HG03575 (cell line): ENCODE data around the gene UBE2I.
"Not testable (repeated sequence)": the region's sequence is repeated elsewhere in the genome, so short reads cannot be mapped to it uniquely, and the experiment has no call there.

Experiments used
- ATAC-seq: cut with Tn5 transposase; IDR thresholded peaks from one replicate; pipeline ENCODE4 v1.9.1; 2021; ENCODE audit not compliant: unreplicated experiment, insufficient number of reproducible peaks, low FRiP score; ENCODE audit errors: extremely low read depth

Gene UBE2I

DNA sequence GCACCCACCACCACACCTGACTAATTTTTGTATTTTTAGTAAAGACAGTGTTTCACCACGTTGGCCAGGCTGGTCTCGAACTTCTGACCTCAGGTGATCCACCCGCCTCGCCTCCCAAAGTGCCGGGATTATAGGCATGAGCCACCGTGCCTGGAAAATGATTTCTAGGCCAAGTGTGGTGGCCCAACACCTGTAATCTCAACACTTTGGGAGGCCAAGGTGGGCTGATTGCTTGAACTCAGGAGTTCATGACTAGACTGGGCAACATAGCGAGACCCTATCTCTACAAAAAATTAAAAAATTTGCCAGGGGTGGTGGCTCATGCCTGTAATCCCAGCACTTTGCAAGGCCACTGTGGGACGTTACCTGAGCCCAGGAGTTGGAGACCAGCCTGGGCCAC, 13.0 kb downstream of the UBE2I start:
- ATAC-seq, result no peak

DNA sequence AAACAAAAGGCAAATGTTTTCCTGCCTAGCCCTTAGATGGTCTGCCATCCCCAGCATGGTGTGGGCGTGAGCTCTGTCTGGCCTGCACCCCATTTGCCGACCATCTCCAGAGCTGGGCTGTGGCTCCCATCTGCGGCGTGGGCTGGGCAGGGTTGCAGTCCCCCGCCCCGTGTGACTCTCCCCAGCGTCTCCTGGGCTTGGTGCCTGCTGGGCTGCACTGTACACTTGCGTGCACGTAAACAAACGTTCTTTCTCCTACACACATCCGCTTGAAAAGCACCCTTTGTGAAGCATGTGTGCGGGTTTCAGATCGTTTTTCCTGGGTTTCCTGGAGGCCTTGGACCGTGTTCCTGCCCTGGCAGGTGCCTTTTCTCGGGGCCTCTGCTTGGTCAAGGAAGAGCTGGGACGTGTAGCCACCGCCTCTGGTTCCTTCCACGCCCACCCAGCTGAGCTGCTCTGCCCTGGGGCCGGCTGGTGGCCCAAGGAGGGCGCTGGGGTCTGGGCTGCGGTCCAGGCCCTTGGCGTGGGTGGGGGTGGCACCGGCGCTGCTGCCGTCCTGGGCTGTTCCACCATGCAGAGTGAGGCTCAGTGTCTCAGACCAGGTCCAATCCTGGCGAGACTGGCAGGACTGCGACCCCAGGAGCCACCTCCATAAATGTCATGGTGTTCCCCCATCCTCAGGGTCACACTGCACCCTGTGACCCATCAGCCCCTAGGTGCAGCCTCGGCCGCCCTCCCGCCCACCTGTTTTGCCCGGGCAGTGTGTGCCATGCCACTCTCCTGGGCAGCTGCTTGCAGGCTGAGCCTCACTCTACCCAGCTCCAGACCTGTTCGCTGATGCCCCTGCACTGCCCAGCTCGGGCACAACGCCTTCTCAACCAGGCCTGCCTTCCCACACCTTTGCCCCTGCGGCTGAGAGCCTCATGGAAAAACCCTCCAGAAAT, 14.1 kb downstream of the UBE2I start:
- ATAC-seq, result no peak

DNA sequence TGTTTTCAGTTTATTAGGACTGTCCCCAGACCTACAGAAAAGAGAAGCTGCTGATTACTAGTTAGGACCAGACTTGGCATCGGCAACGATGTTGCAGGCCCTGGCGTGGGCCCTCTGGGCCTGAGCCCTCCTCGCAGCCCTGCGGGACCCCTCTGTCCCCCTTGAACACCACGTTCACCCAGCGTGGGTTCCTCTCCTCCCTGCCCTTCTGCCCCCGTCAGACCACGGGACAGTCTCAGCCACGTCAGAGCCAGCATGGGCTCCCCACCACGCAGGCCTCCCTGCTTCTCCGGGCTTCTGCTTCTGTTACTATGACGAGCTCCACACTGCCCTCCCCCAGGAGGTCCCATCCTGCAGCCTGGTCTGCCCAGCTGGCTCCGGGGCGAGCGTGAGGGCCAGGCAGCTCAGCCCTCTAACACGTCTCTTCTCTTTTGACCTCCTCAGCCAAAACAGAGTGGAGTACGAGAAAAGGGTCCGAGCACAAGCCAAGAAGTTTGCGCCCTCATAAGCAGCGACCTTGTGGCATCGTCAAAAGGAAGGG, 14.9 kb downstream of the UBE2I start:
- ATAC-seq, result no peak

DNA sequence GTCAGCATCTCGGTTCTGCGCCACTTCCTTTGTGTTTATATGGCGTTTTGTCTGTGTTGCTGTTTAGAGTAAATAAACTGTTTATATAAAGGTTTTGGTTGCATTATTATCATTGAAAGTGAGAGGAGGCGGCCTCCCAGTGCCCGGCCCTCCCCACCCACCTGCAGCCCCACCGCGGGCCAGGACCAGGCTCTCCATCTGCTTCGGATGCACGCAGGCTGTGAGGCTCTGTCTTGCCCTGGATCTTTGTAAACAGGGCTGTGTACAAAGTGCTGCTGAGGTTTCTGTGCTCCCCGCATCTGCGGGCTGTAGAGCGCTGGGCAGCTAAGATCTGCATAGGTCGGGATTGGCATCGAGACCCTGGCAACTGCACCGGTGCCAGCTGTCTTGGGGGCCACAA, 15.8 kb downstream of the UBE2I start:
- ATAC-seq, result no peak

DNA sequence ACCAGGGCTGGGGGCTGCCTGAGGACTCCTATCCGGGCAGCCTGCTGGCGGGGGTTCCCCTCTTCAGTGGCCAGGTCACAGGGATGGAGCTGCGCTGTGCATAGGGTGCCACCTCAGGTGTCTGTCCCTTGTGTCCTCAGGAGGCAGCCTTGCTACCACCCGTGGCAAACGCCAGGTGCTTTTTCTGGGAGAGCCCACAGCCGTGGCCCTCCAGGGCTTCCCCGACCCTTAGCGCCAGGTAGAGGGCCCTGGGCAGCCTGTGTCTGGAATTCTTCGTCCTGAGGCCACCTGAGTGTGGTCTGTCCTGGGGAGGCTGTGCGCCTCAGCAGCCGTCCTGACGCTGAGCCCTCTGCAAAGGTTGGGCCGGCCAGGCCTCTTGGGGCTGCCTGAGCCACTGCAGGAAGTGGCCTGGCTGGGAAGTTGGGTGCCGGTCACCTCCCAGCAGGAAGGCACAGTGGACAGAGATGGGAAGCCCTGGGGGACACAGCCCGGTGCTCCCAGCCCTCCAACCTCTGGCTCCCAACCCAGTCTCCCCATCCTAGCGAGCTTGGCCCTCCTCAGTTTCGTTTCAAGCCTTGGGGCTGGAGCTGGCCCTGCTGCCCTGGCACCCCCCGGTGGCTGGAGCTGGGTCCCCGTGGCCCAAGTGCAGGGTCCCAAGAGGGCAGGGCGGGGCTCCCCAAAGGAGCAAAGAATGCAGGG, 16.4 kb downstream of the UBE2I start:
- ATAC-seq, result no peak

DNA sequence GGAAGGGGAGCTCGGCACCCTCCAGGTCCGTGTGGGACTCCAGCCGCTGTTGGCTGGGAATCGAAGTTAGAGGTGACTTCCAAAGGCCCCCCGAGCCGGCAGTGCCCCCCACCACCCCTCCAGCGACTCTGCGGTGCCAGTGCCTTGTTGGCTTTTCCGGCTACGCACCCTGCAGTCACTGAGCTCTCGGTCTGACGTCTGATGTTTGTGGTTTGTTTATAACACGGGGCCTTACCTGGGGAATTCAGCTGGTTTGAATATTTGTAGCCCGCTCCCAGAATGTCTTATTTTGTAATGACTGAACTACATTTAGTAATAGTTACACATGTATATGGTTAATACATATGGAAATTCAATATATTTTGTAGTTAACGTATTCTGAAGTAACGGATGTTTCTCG, 17.0 kb downstream of the UBE2I start:
- ATAC-seq, result no peak

DNA sequence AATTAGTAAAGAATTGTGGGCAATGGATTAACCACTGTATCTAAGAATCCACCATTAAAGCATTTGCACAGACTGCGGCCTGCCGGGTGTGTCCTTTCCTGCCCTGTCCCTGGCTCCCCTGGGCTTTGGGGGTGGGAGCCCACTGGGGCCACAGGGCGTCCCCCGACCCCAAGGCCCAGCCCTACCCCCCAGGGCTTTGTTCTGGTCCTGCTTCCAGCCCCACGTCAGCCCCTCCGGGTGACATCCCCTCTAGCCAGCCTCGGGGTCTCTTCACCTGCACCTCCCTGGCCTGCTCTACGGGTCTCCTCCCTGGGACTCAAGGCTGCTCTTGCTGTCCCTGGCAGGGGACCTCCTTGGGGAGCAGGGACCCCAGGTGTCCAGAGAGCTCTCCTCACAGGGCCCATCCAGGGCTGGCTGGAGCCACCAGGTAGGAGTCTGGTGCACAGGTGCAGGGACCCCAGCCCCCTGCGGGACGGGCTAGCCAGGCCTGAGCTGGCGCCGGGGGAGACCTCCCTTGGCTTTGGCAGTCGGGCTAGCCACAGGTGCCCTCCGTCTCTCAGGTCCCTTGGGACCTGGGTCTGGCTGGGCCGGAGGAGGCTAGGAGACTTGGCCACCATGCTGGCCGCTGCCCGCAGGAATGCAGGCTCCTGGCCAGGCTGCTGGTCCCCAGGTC, 17.6 kb downstream of the UBE2I start:
- no peak for ATAC-seq

DNA sequence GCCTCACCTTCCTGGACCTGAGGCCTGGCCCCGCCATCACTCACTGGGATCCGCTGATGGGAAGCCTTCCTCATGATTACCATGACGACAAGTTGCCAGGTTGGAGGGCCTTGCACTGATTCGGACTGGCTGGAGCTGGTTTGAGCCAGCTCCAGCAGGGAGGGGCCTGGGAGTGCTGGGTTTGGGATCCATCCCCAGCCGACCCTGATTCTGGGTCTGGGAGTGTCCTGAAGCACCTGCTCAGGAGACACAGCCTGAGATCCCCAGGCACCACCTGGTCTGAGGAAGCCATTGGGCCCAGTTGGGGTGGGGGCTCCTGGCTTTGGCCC, 18.1 kb downstream of the UBE2I start:
- ATAC-seq, result no peak

DNA sequence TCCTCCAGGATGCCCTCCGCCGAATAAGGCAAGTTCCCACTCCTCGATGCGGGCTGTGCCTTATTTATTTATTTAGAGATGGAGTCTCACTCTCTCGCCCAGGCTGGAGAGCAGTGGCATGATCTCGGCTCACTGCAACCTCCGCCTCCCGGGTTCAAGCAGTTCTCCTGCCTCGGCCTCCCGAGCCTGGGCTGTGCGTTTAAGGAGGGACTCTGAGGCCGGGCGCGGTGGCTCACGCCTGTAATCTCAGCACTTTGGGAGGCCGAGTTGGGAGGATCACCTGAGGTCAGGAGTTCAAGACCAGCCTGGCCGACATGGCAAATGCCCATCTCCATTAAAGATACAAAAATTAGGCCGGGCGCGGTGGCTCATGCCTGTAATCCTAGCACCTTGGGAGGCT, 18.7 kb downstream of the UBE2I start:
- ATAC-seq, result not testable (repeated sequence)

DNA sequence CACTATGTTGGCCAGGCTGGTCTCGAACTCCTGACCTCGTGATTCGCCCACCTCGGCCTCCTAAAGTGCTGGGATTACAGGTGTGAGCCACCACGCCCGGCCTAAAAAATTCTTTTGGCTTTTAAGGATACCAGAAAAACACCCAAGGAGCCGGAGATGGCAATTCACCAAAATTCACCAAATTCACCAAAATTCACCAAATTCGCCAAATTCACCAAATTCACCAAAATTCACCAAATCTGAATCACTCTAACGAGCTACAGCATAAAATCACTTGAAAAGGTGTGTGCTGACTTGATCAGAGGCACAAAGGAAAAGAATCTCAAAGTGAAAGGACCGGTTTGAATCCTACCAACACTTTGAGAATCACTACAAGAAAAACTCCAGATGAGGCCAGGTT, 19.5 kb downstream of the UBE2I start:
- ATAC-seq, result not testable (repeated sequence)

DNA sequence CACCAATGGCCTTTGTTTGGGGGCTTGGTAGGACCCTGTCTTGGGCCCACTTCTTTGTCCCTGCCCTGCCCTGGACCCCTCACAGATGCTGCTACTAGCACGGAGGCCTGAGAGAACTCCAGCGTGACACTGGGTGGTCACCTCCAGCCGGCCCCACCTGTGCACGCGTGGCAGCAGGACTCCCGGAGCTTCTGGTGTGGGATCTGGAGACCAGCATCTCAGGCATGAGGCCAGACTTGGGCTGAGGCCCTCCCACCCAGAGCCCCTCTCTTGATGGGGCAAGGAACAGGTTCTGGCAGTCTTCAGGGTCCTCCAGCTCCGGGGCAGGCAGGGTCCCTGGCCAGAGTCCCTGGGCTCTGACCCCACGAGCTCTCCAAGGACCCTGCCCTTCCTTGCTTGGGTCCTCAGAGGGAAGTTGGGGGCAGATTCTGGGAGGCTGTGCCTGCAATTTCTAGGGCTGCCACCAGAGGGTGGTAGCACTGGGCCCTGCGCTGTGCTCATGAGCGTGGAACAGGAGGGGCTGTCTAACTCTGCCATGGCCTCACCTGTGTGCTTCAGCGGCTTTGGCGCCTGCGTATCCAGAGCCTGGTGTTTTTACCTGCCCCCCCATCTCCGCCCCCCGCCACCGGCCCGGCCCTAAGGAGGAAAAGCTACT, 21.0 kb downstream of the UBE2I start:
- ATAC-seq, result no peak

DNA sequence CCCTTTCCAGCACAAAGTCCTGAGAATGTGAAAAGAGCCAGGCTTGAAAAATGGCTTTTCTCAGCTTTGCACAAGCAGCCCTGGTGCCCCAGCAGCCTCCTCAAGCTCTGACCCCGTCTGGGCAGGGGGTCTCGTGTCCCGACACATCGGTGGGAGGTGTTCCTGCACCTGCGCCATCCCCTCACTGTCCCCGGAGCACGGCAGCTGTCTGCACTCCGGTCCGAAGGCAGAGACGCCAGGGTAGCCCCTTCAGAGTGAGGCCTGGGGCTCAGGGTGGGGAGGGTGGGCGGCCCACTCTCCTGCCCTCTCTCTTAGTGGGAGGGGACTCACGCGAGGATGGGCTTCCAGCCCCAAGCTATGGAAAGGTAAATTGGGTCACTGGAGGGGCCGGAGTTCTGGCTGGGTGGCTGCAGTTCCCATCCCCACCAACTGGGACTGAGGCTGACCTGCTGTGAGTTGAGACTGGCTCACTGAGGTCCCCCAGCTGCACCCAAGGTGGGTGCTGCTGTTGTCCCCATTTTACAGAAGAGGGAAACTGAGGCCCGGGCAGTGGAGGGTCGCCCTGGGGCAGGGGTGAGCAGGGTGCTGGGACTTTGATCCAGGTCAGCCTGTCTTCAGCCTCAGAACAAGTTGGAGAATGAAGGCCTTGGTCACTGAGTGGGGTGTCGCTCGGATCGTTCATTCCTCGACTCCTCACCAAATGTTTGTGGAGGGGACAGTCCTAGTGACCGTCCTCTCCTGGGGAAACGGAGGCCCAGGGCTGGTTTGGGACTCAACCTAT, 21.7 kb downstream of the UBE2I start:
- ATAC-seq, result no peak

DNA sequence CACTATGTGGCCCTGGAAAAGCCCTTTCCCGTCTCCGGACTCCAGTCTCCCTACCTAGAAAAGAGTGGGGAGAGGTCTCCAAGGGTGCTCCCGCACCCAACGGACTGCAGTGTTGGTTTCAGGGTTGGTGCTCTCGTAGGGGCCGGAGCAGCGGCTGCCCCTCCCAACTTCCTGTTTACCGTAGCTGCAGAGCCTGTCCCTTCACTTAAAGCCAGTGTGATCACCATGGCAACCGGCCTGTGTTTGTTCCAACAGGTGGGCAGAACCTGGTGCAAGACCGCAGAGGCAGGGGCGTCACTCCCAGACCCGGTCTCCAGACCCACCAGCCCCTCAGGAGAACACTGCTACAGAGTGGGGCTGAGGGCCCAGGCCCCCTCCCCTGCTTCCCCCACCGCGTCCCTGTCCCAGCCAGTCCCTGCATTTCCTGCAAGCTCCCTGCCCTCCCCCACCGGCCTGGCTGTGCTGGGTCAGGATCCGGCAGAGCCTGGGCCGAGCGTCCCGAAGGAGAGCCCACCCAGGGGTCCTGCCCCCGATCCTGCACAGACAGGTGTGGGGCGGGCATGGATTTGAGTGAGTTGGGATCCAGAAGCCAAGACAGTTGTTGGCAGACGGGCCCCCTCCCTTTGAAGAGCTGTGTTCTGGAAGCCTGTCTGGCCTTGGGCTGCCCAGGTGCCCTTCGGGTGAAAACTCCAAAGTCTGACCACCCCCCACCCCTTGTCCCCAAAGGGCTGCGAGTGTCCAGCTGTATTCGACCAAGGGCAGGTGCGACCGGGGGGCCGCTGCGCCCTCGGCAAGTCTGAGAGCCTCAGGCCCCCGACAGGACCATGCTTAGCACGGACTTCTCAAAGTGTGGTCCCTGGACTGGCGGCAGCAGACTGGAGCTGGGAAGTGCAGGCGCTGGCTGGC, 22.5 kb downstream of the UBE2I start:
- ATAC-seq, result no peak

DNA sequence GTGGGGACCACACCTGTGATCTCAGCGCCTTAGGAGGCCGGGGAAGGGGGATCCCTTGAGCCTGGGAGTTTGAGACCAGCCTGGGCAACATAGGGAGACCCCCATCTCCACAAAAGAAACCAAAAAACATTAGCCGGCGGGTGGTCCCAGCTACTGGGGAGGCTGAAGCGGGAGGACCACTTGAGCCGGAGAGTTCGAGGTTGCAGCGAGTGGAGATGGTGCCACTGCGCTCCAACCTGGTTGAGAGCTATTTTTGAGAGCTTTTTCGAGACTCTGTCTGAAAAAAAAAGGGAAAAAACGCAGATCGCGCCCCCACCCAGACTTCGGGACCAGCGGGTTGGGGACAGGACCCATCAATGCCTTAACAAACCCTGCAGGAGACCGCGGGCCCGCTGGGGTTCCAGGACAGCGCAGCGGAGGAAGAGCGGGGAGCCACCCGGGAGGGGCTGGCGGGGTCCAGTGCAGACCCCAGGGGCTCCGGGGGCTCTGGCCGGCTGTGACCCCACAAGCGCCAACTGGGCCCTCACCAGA, 23.2 kb downstream of the UBE2I start:
- no peak for ATAC-seq

DNA sequence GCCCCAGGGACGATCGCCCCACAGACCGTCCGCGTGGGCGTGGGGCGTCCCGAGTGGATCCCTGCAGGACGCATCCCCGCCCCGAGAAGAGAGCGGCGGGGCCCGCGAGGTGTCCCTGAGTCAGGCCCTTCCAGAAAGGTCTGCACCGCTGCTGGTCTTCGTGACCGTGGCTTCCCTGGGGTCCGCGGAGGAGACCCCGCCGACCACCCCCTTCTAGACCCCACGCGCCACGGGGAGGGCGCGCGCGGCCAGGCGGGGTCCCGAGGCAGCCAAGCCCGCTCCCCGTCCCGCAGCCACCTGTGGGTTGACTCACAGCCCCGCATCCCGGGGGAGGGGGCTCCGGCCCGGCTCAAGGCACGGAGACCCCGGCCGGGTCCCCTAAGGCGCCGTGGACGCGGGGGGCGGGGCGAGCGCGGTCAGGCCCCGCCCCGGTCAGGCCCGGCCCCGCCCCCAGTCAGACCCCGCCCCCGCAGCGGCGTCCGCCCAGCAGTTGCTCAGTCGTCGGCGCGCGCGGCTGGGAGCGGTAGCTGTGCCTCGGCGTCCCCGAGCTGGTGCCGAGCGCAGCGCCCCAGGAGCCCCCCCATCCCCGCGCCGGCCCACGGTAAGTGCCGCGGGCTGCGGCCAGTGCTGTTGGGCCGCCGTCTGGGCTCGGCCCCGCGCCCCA, 23.8 kb downstream of the UBE2I start, which contains the start of gene BAIAP3:
BAIAP3 (plus strand) TSS at position 497 of the 664 bp plus-strand sequence. CDS start 4,905 bp downstream, outside the sequence.
- ATAC-seq, result no peak

DNA sequence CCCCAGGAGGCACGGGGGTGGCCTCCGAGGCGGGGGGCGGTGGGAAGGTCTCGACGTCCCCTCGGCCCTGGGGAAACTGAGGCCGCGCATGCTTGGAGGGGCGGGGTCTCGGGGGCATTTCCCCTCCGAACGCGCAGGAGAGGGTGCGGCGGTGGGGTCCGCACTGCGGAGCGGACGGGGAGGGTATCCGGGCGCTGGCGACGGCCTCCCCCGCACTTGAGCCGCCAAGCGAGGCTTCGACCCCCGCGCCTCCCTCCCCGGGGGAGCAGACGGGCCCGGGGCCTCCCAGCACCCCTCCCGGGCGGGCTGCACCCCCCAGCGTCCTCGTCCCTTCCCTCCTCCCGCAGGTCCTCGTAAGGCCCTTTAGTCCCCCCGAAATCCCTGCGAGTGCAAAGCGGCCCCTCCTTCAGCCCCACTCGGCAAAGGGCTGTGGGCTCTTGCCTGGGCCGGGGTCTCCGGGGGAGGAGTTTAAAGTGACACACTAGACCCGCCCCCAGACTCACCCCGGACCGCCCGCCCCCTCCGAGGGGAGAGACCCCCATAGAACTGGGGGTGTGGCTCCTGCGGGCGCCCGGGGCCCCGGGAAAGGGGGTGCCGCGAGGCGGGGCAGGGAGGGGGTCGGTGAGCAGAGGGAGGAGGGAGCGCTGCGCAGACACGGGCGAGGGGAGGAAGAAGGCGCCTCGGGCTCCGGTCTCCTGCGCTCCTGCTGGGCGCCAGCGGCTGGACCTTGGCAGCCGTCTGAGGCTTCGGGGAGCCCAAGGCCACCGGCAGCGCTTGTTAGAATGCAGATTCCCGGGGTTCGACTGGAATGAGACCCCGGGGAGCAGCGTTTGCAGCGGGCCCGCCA, 24.6 kb downstream of the UBE2I start:
- no peak for ATAC-seq
